H1 (cell line): ENCODE measurements around the gene PUDP. TPM values are rescaled to one million over a fixed set of nuclear protein-coding genes. Genes with fewer than 3 reads are reported as not detected.

Experiments
- CTBP2 ChIP-seq: IDR thresholded peaks from 2 replicates; pipeline ENCODE4 v1.7.0; 2011; ENCODE audit warnings: borderline replicate concordance, mild to moderate bottlenecking, moderate library complexity, mixed read lengths, low read length; ENCODE audit not compliant: insufficient read depth, insufficient read length
- KDM5A ChIP-seq: fragments of 200-600 bp; IDR thresholded peaks from 2 replicates; pipeline ENCODE4 v1.7.1; 2012; ENCODE audit warnings: mild to moderate bottlenecking, low read length, inconsistent platforms, mixed read lengths
- polyA plus RNA-seq, 7 experiments: library from polyadenylated mRNA; depleted of rRNA in 3 of 7; stranded (reverse) in 5 of 7; unstranded in 2 of 7; fragments of >200 nt in 5 of 7; fragments of 200-250 nt in 2 of 7; gene quantifications; 1 replicate in 5 of 7; 2 replicates in 1 of 7; 4 replicates in 1 of 7; pipeline versions ENCODE4 v1.2.1 to v1.2.3, GENCODE V29; 2011 to 2013; ENCODE audit warnings: missing spikeins in 2 of 7, mixed read lengths in 2 of 7
- total RNA-seq: library from RNA; stranded (reverse); fragmentation: NEBNext Ultra II Directional; extraction: Animal tissue kit (Norgen Biotek cat#: 25700); gene quantifications from 2 replicates; pipeline ENCODE4 v1.2.1, GENCODE V29; 2021

The PUDP gene
- total and polyA plus RNA-seq, 2 of the 8 experiments (the other 6 are each of a cell fraction or from before 2014, with no cell fraction given): 27.2 to 30.2 TPM

DNA sequence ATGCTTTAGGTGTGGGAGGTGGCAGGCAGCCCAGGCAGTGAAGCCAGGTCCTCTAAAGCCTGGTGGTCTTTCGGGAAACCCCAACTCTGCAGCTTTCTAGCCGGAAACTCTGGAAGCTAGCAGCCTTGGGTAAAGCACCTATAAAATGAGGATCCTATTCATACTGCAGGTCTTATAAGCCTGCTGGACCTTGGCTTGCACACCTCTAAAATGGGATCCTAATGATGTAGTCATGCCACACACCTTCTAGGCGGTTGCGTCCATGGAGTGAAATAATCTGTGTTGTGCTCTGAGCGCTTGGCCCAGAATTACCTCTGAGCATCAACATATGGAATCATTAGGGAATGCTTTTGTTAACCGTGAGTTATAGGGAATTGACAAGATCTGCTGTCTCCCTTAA, 36.4 kb downstream of the PUDP start (continued):
- TF ChIP-seq KDM5A: no peak
- TF ChIP-seq CTBP2: no peak
